ENCODE results near the gene MRPS15.
A peak's percentile ranks its signal among the peaks of the same experiment; 100 is the strongest.

MRPS15 gene

GRCh38 chr1:36453051-36453450 is 11.1 kb downstream of the MRPS15 start:
- H3K36me3 ChIP-seq: peaks cover 4% of the 10 kb centered on the region
- no peak overlapping the region for H3K4me3 ChIP-seq (ENCODE audit: low read depth in 1 of 2, low read length in 1 of 2)
- no peaks in the 10 kb centered on the region for H3K27me3 ChIP-seq
- TF ChIP-seq CTCF (IDR thresholded peaks at IDR 0.05): no peak
- H3K4me1 ChIP-seq (ENCODE audit: control insufficient read depth in 1 of 2, insufficient read depth in 1 of 2, low read depth in 1 of 2, low read length in 1 of 2): peaks cover 49 to 53% of the 10 kb centered on the region in 2 experiments
- H3K9me3 ChIP-seq: no peaks in the 10 kb centered on the region
- no peak overlapping the region for H3K27ac ChIP-seq

DNA sequence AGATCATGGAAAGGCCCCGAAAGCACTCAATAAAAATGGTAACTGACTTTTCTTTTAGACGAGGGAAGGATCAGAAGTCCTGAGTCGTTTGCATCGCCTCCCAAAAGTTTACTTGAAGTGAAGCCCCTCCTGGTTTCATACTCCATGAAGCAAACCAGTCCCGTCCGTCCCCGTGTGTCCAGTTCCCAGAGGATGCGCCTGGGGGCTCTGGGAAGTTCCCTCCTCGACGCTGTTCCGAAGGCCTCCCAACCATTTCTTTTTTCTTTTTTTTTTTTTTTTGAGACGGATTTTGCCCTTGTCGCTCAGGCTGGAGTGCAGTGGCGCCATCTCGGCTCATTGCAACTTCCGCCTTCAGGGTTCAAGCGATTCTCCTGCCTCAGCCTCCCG is 13.3 kb downstream of the MRPS15 start:
- Histone ChIP-seq H3K9me3 (no peaks in the 10 kb centered on the region), H3K36me3 (peaks cover 4% of the 10 kb centered on the region), H3K4me3 (ENCODE audit: low read depth in 1 of 2, low read length in 1 of 2) (peak overlapping the region; percentile 76 to 86), H3K27me3 (no peaks in the 10 kb centered on the region), H3K27ac (peak overlapping the region; percentile 89), H3K4me1 (ENCODE audit: control insufficient read depth in 1 of 2, insufficient read depth in 1 of 2, low read depth in 1 of 2, low read length in 1 of 2) (peaks cover 51 to 53% of the 10 kb centered on the region in 2 experiments)
- TF ChIP-seq CTCF (IDR thresholded peaks at IDR 0.05): no peak

- no peaks in the 10 kb centered on the region for H3K27me3 ChIP-seq
- no peak for TF ChIP-seq CTCF (IDR thresholded peaks at IDR 0.05)
These were observed 13.8 kb downstream of the MRPS15 start, which contains the start of gene OSCP1 for GRCh38 chr1:36450270-36450918. Gene OSCP1, minus strand, starts transcription at chr1:36450451. Its CDS starts 82 bp downstream, at chr1:36450369.

DNA sequence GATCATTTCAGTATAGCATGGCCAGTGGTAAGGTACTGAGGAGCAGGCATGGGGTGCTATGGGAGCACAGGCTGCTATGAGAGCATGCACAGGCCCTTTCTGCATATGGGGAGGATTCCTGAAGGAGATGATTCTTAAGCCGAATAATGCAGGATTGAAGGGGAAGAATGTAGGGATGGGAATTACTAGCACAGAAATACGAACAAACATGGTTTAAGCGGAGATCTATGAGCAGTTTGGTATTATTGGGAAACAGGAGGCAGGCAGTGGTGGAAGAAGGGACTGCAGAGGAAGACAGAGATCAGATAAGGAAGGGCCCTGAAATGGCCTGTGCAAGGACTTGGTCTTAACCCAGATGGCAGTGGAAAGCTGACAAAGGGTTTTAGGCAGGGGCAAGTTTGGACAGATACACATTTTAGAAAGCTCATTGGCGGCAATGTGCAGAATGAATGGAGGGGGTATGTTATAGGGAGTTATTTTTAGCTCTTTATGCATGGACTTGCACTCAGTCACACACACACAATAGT is 15.6 kb downstream of the MRPS15 start:
- no peak for TF ChIP-seq CTCF (IDR thresholded peaks at IDR 0.05)
- H3K4me3 ChIP-seq (ENCODE audit: low read depth in 1 of 2, low read length in 1 of 2): no peak overlapping the region
- H3K4me1 ChIP-seq (ENCODE audit: control insufficient read depth in 1 of 2, insufficient read depth in 1 of 2, low read depth in 1 of 2, low read length in 1 of 2): peaks cover 51 to 53% of the 10 kb centered on the region in 2 experiments
- H3K27me3 ChIP-seq: no peaks in the 10 kb centered on the region
- H3K27ac ChIP-seq: peak overlapping the region; percentile 48
- H3K9me3 ChIP-seq: no peaks in the 10 kb centered on the region
- H3K36me3 ChIP-seq: no peaks in the 10 kb centered on the region

More at GRCh38 chr1:36450270-36450918, 13.8 kb downstream of the MRPS15 start, which contains the start of gene OSCP1:
- Histone ChIP-seq H3K36me3 (peaks cover 3% of the 10 kb centered on the region), H3K27ac (peak within 1 kb of the TSS; percentile 89), H3K4me3 (ENCODE audit: low read depth in 1 of 2, low read length in 1 of 2) (peak within 1 kb of the TSS; percentile 76 to 86), H3K9me3 (no peaks in the 10 kb centered on the region), H3K4me1 (ENCODE audit: control insufficient read depth in 1 of 2, insufficient read depth in 1 of 2, low read depth in 1 of 2, low read length in 1 of 2) (peaks cover 51 to 53% of the 10 kb centered on the region in 2 experiments)

- no peak for TF ChIP-seq CTCF (IDR thresholded peaks at IDR 0.05)
- Histone ChIP-seq H3K27ac (peak overlapping the region; percentile 80), H3K36me3 (no peaks in the 10 kb centered on the region)
These were observed 16.7 kb downstream of the MRPS15 start for GRCh38 chr1:36447450-36447849.

More at GRCh38 chr1:36447450-36447849, 16.7 kb downstream of the MRPS15 start:
- no peaks in the 10 kb centered on the region for H3K9me3 ChIP-seq
- peaks cover 51 to 53% of the 10 kb centered on the region in 2 experiments for H3K4me1 ChIP-seq (ENCODE audit: control insufficient read depth in 1 of 2, insufficient read depth in 1 of 2, low read depth in 1 of 2, low read length in 1 of 2)
- H3K27me3 ChIP-seq: no peaks in the 10 kb centered on the region
- no peak overlapping the region for H3K4me3 ChIP-seq (ENCODE audit: low read depth in 1 of 2, low read length in 1 of 2)

Measured in neutrophil (primary cell).